GM12874 (cell line): ENCODE measurements around the gene LPAR2.

Experiments
- TF ChIP-seq, protein P1 (sequence below): IDR thresholded peaks from 2 replicates; pipeline ENCODE4 v1.5.1; 2011; ENCODE audit warnings: low read depth, mild to moderate bottlenecking, control low read depth, low read length, moderate library complexity; ENCODE audit not compliant: insufficient read depth

The LPAR2 gene

DNA sequence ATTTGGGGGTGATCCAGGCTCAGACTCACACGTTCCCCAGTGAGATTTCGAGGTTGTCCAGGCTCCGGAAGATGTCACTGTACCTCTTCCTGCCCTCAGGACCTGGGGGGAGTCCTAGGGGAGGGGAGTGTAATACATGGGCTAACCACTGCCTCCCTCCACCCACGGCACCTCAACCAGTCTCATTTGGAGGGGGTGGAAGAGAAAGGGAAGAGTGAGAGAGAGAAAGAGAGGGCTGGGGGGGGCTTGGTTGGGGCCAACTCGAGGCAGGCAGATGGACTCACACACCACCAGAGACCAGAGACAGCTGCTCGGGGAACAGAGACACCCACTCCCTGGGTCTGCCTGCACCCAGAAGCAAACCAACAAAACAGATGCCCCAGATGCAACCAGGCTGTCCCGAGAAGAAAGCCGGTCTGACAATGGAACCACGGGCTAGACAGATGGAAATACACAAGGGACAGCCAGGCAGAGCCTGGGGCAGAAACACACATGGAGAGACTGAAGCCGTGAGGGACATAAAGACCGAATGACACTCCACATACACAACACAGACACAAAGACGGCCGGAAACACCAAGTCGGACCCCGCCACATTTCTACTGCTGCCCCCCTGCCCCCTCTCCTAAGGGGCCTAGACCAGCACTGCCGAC, 14.6 kb upstream of the LPAR2 start:
- TF ChIP-seq, protein P1, sequence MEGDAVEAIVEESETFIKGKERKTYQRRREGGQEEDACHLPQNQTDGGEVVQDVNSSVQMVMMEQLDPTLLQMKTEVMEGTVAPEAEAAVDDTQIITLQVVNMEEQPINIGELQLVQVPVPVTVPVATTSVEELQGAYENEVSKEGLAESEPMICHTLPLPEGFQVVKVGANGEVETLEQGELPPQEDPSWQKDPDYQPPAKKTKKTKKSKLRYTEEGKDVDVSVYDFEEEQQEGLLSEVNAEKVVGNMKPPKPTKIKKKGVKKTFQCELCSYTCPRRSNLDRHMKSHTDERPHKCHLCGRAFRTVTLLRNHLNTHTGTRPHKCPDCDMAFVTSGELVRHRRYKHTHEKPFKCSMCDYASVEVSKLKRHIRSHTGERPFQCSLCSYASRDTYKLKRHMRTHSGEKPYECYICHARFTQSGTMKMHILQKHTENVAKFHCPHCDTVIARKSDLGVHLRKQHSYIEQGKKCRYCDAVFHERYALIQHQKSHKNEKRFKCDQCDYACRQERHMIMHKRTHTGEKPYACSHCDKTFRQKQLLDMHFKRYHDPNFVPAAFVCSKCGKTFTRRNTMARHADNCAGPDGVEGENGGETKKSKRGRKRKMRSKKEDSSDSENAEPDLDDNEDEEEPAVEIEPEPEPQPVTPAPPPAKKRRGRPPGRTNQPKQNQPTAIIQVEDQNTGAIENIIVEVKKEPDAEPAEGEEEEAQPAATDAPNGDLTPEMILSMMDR = no peak

DNA sequence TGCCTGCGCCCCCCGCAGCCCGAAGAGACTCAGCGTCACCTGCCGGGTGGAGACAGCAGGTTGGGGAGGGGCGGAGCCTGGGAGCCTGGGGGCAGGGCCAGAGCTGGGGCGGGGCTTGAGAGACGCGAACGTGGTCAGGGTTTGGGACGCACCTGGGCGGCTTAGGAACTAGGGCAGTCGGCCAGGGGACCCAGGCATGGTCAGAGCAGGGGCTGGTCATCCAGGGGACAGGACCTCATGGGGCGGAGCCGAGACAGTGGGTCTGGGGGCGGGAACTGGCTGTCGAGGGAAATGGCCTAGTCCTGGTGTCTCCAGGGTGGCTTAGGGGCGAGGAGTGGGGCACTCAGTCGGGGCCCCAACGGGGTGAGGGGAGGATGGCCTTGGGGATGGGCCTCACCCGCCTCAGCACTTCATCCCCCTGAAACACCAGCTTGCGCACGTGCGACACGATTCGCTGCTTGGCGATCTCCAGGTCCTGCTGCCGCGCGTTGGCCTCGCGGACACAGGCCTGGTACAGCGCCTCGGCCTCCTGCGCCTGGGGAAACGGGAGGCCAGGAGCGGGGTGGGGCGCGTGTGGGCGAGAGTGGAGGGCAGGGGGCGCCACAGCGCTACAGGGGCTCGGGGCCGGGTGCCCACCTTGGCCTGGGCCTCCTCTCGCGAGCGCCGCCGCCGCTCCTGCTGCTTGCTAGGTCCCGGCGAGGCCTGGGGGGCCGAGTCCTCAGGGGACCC, 9.7 kb upstream of the LPAR2 start:
- TF ChIP-seq, protein P1 = no peak

DNA sequence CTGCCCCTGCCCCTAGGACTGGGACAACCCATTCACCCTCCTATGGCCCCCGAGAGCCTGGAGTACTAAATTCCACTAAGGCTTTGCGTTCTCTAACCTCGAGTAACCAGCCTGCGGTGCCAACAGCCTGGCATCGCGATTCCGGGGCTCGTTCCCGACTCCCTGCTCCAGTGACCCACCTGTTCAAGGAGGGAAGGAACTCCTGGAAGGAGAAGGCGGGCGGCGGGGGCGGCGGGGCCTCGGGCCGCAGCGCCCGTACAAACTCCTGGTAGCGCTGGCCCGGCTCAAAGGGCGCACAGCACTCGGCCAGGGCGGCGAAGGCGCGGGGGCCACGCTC, 9.1 kb upstream of the LPAR2 start:
- TF ChIP-seq, protein P1 = no peak

DNA sequence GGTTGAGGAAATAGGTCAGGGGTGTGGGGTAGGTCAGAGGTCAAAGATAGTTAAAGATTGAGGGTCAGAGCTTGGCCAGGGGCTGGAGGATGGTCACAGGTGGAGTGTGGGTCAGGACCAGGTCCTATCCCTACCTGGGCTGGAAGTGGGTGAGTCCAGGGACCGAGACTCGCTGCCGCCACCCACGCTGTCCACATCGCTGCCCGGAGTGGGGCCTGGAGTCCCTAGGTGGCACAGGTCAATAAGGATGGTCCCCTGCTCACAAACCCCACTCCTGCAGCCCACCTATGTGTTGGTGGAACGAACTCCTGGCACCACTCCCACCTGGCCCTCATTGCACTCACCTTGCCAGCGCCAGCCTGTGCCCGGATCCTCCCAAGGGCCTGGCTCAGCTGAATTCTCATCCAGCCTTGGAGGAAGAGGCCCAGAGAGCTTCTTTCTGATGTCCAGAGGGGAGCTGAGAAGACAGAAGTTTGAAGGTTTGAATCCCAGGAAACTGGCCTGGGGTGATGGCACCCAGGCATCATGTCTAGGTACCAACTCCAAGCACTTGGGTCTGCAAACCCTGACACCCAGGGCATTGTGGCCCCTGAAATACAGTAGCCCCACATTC, 8.7 kb upstream of the LPAR2 start:
- TF ChIP-seq, protein P1 = no peak

DNA sequence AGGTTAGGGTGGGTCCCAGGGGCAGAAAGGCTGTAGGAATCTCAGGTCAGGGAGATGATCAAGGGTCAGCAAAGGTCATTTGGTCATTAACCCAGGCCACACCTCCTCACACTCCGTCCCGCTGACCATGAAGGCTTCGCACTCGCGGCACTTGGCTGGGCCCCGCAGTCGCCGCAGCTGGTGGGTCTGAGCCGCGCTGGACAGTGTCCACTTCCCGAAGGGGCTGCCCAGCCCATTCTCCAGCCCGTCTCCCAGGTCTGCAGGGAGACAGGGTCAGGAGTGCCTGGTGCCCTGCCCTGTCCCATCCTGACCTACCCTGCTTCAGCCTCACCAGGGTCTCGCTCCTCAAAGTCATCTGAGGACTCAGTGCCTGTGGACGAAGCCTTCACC, 7.3 kb upstream of the LPAR2 start:
- TF ChIP-seq, protein P1 = no peak

DNA sequence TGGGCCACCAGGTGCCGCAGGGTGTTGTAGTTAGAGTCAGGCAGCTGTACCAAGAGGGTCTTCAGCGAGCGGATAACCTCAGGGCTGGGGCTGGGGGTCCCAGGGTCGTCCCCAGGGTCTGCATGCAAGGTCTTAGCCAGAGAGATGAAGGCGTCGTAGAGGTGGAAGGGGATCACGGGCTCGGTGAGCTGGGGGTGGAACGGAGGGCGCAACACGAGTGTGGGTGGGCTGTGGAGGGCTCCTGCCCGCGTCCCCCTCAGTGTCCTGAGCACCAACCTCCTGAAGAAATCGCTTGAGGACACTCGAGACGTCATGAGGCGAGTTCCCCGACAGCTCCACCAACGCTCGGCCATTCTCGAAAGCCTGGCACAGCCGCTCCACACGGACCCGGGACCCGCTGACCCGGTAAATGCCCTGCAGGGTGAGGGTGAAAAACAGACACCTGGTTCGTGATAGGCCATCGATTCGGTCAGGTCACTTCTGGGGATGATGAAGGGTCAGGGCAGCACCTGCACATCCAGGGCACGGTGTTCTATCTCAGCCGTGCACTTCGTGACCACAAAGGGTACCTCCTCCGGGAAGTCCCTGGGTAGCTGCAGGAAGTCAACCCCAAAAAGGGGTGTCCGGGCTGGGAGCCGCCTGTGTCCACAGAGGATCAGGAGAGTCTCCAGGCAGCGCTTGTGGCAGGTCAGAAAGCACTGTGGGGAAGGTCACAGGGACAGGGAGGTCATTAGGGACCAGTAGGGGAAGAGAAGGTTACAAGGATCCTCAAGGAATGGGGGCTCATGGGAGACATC, 6.7 kb upstream of the LPAR2 start:
- TF ChIP-seq, protein P1 = no peak
